ENCODE measurements around the gene SLC9A2. TPM values are rescaled to one million over a fixed set of nuclear protein-coding genes. Genes with fewer than 3 reads are reported as not detected.

SLC9A2 gene
- total RNA-seq, 4 donors from 2014 or later: 12.4 to 20.7 (median 20.0) TPM

- no peaks in the 10 kb centered on the region for H3K27me3 ChIP-seq
- H3K9me3 ChIP-seq: no peaks in the 10 kb centered on the region
- H3K4me1 ChIP-seq: peaks cover 0 to 12% (median 2%) of the 10 kb centered on the region in 4 donors
- H3K4me3 ChIP-seq: peak overlapping the region; percentile 88 to 100 (median 92)
- peak in 1 of 3 donors; percentile 74 for DNase-seq
- TF ChIP-seq POLR2A (IDR thresholded peaks at IDR 0.05) (no peak), CTCF (IDR thresholded peaks at IDR 0.05) (no peak)
- H3K27ac ChIP-seq: peak overlapping the region; percentile 80 to 93 (median 90)
- peaks cover 0 to 12% (median 0%) of the 10 kb centered on the region in 3 donors for H3K36me3 ChIP-seq
These were observed 116.7 kb downstream of the SLC9A2 start for GRCh38 chr2:102736110-102736409.

GRCh38 chr2:102736410-102737409, 117.4 kb downstream of the SLC9A2 start:
- TF ChIP-seq CTCF (IDR thresholded peaks at IDR 0.05) (peak in 2 of 6 experiments; percentile 19 to 22), POLR2A (IDR thresholded peaks at IDR 0.05) (peak; percentile 86 to 91)
- Histone ChIP-seq H3K36me3 (peaks cover 0 to 6% (median 0%) of the 10 kb centered on the region in 3 donors), H3K4me3 (peak overlapping the region; percentile 88 to 100 (median 92)), H3K4me1 (peaks cover 0 to 12% (median 2%) of the 10 kb centered on the region in 4 donors), H3K9me3 (no peaks in the 10 kb centered on the region), H3K27me3 (no peaks in the 10 kb centered on the region), H3K27ac (peak overlapping the region; percentile 80 to 93 (median 90))
- peak; percentile 86 to 94 (median 92) for DNase-seq

GRCh38 chr2:102737431-102737830, 118.1 kb downstream of the SLC9A2 start:
- Histone ChIP-seq H3K9me3 (no peaks in the 10 kb centered on the region), H3K27ac (no peak overlapping the region), H3K4me1 (peaks cover 0 to 12% (median 2%) of the 10 kb centered on the region in 4 donors), H3K27me3 (no peaks in the 10 kb centered on the region), H3K36me3 (no peaks in the 10 kb centered on the region), H3K4me3 (peak overlapping the region in 1 of 4 donors; percentile 89)
- no peak for DNase-seq
- TF ChIP-seq CTCF (IDR thresholded peaks at IDR 0.05) (no peak), POLR2A (IDR thresholded peaks at IDR 0.05) (no peak)

GRCh38 chr2:102743259-102743658, 123.9 kb downstream of the SLC9A2 start:
- TF ChIP-seq CTCF (IDR thresholded peaks at IDR 0.05) (no peak), POLR2A (IDR thresholded peaks at IDR 0.05) (no peak)
- Histone ChIP-seq H3K9me3 (no peaks in the 10 kb centered on the region), H3K27me3 (no peaks in the 10 kb centered on the region), H3K4me3 (no peak overlapping the region), H3K36me3 (no peaks in the 10 kb centered on the region), H3K27ac (no peak overlapping the region), H3K4me1 (no peaks in the 10 kb centered on the region)
- DNase-seq: no peak

GRCh38 chr2:102748107-102748506, 128.8 kb downstream of the SLC9A2 start:
- Histone ChIP-seq H3K4me3 (no peak overlapping the region), H3K36me3 (no peaks in the 10 kb centered on the region), H3K27me3 (no peaks in the 10 kb centered on the region), H3K9me3 (no peaks in the 10 kb centered on the region), H3K27ac (no peak overlapping the region), H3K4me1 (no peaks in the 10 kb centered on the region)
- TF ChIP-seq CTCF (IDR thresholded peaks at IDR 0.05) (no peak), POLR2A (IDR thresholded peaks at IDR 0.05) (no peak)
- no peak for DNase-seq

Measured in Peyer's patch (tissue), 4 donors.